Caki2 (cell line): Measurements from ENCODE around the gene ELL2. TPM values are rescaled to one million over a fixed set of nuclear protein-coding genes. Genes with fewer than 3 reads are reported as not detected.

Experiments
- DNase-seq: peaks from one replicate; pipeline ENCODE4 v3.0.0-alpha.2; 2015; ENCODE audit warnings: low read depth
- in situ Hi-C: cut with HindIII; loops from 2 replicates; pipeline ENCODE4 v1.10.0; 2016; ENCODE audit warnings: low sequenced_read_pairs, low pct_unique_long_range_greater_than_20kb, mixed read lengths
- total RNA-seq: library from RNA; depleted of rRNA; stranded (reverse); fragments of >200 nt; shearing (Covaris generic); gene quantifications from 2 replicates; pipeline ENCODE4 v1.2.3, GENCODE V29; 2014; ENCODE audit warnings: low replicate concordance

The ELL2 gene
- total RNA-seq, 1 experiment from 2014 or later: 0.61 TPM

- in situ Hi-C loops: no loop called here
These were observed 61.2 kb downstream of the ELL2 start for GRCh38 chr5:95900383-95900958.

GRCh38 chr5:95899829-95900228, 61.8 kb downstream of the ELL2 start:
- no peak for DNase-seq
- in situ Hi-C loops: no loop called here

More at GRCh38 chr5:95900383-95900958, 61.2 kb downstream of the ELL2 start:
- no peak for DNase-seq

- no peak for DNase-seq
- in situ Hi-C loops: no loop called here
These were observed 62.6 kb downstream of the ELL2 start for GRCh38 chr5:95899006-95899405.

- in situ Hi-C loops: no loop called here
These were observed 65.9 kb downstream of the ELL2 start for GRCh38 chr5:95895771-95896170.

GRCh38 chr5:95895251-95895650, 66.4 kb downstream of the ELL2 start:
- in situ Hi-C loops: no loop called here
- no peak for DNase-seq

More at GRCh38 chr5:95895771-95896170, 65.9 kb downstream of the ELL2 start:
- no peak for DNase-seq

GRCh38 chr5:95892784-95893354, 68.8 kb downstream of the ELL2 start:
- in situ Hi-C loops: no loop called here
- no peak for DNase-seq

GRCh38 chr5:95891499-95891898, 70.2 kb downstream of the ELL2 start:
- DNase-seq: no peak
- in situ Hi-C loops: no loop called here

- in situ Hi-C loops: no loop called here
- DNase-seq: no peak
These were observed 72.6 kb downstream of the ELL2 start for GRCh38 chr5:95889076-95889475.

- in situ Hi-C loops: no loop called here
- no peak for DNase-seq
These were observed 73.7 kb downstream of the ELL2 start for GRCh38 chr5:95887977-95888376.

- no peak for DNase-seq
- in situ Hi-C loops: no loop called here
These were observed 75.2 kb downstream of the ELL2 start for GRCh38 chr5:95886340-95887044.

GRCh38 chr5:95884511-95884910, 77.1 kb downstream of the ELL2 start:
- no peak for DNase-seq
- in situ Hi-C loops: no loop called here

- in situ Hi-C loops: no loop called here
- peak; percentile 2 for DNase-seq
These were observed 77.7 kb downstream of the ELL2 start for GRCh38 chr5:95884017-95884325.

GRCh38 chr5:95883185-95884016, 78.2 kb downstream of the ELL2 start:
- in situ Hi-C loops: no loop called here
- no peak for DNase-seq

GRCh38 chr5:95881833-95882232, 79.8 kb downstream of the ELL2 start:
- no peak for DNase-seq
- in situ Hi-C loops: no loop called here

- in situ Hi-C loops: no loop called here
- DNase-seq: no peak
These were observed 81.3 kb downstream of the ELL2 start for GRCh38 chr5:95880081-95880926.

- in situ Hi-C loops: no loop called here
- DNase-seq: no peak
These were observed 82.0 kb downstream of the ELL2 start for GRCh38 chr5:95879661-95880060.

- DNase-seq: no peak
- in situ Hi-C loops: no loop called here
These were observed 83.0 kb downstream of the ELL2 start for GRCh38 chr5:95878417-95879323.
